T-cell (primary cell): ENCODE results near the gene CLOCK. TPM values are rescaled to one million over a fixed set of nuclear protein-coding genes. Genes with fewer than 3 reads are reported as not detected.

Experiments used
- ATAC-seq, 4 experiments: fragments of 200-7000 bp in 3 of 4; fragments of 150-1000 bp in 1 of 4; cut with Tn5 transposase; replicated peaks in 1 of 4; 1 replicate in 3 of 4; 2 replicates in 1 of 4; pipeline ENCODE4 v1.10.0; 2021; ENCODE audit warnings: moderate library complexity in 3 of 4, mild to moderate bottlenecking in 2 of 4, moderate number of reproducible peaks in 1 of 4
- CTCF ChIA-PET, 2 donors: fragments of 300-600 bp; sonication (Branson Sonifier 250); formaldehyde crosslinking; loops; one replicate each; lab custom pipeline; 2022; ENCODE audit warnings: antibody characterized with exemption in 2 of 2; lab: Charles Lee
- POLR2A ChIA-PET, 2 donors: fragments of 300-600 bp; sonication (Branson Sonifier 250); formaldehyde crosslinking; loops; one replicate each; lab custom pipeline; 2022; ENCODE audit warnings: antibody characterized with exemption in 2 of 2; lab: Charles Lee
- DNase-seq, 35 experiments: peaks; one replicate each; pipeline versions ENCODE4 v3.0.0 to v3.0.0-alpha.2; 2013 to 2023
- H3K27ac ChIP-seq: one replicate; pipeline ENCODE4 v1.5.1; 2013; ENCODE audit warnings: low read length
- H3K27me3 ChIP-seq, 2 experiments: replicated peaks in 1 of 2; 1 replicate in 1 of 2; 2 replicates in 1 of 2; pipeline versions ENCODE4 v1.6.1 to v1.7.0; 2013; ENCODE audit warnings: low read length in 1 of 2, mixed read lengths in 1 of 2; ENCODE audit not compliant: control insufficient read depth in 2 of 2, insufficient read depth in 2 of 2; ENCODE audit errors: extremely low read depth in 1 of 2
- H3K36me3 ChIP-seq, 2 donors: 1 replicate in 1 of 2; 2 replicates in 1 of 2; pipeline versions ENCODE4 v1.6.1 to v1.7.0; 2013; ENCODE audit warnings: low read length in 1 of 2; ENCODE audit not compliant: control insufficient read depth in 2 of 2, insufficient read depth in 1 of 2; ENCODE audit errors: extremely low read depth in 1 of 2
- H3K4me1 ChIP-seq, 2 experiments: 1 replicate in 1 of 2; 2 replicates in 1 of 2; pipeline versions ENCODE4 v1.6.1 to v1.7.0; 2013; ENCODE audit warnings: low read length in 2 of 2, mixed read lengths in 1 of 2; ENCODE audit not compliant: insufficient read depth in 2 of 2, control insufficient read depth in 1 of 2; ENCODE audit errors: extremely low read depth in 1 of 2
- H3K4me3 ChIP-seq, 2 donors: 1 replicate in 1 of 2; 2 replicates in 1 of 2; pipeline versions ENCODE4 v1.5.1 to v1.7.0; 2013; ENCODE audit warnings: mild to moderate bottlenecking in 2 of 2, low read length in 1 of 2, moderate library complexity in 1 of 2; ENCODE audit not compliant: control insufficient read depth in 1 of 2; ENCODE audit errors: extremely low read depth in 1 of 2
- H3K9me3 ChIP-seq: 2 replicates; pipeline ENCODE4 v1.7.0; 2013
- H3K27ac Mint-ChIP-seq, 2 donors: one replicate each; pipeline ENCODE4 v1.8.0; 2020 to 2021; ENCODE audit warnings: mild to moderate bottlenecking in 2 of 2, mixed read lengths in 2 of 2
- H3K27me3 Mint-ChIP-seq, 2 donors: one replicate each; pipeline ENCODE4 v1.8.0; 2021 to 2022; ENCODE audit warnings: mixed read lengths in 2 of 2
- H3K36me3 Mint-ChIP-seq: one replicate; pipeline ENCODE4 v1.8.0; 2021; ENCODE audit warnings: mixed read lengths
- H3K4me1 Mint-ChIP-seq, 3 donors: one replicate each; pipeline ENCODE4 v1.8.0; 2020 to 2022; ENCODE audit warnings: mixed read lengths in 3 of 3, mild to moderate bottlenecking in 1 of 3
- H3K4me3 Mint-ChIP-seq, 3 donors: one replicate each; pipeline ENCODE4 v1.8.0; 2020 to 2022; ENCODE audit warnings: mild to moderate bottlenecking in 3 of 3, mixed read lengths in 3 of 3, moderate library complexity in 3 of 3
- H3K9me3 Mint-ChIP-seq, 3 donors: one replicate each; pipeline ENCODE4 v1.8.0; 2020 to 2022; ENCODE audit warnings: mixed read lengths in 3 of 3
- WGBS: methylation state at CpG from one replicate; pipeline ENCODE4 v1.1.5; 2013; ENCODE audit warnings: missing lambda C conversion rate; ENCODE audit not compliant: insufficient coverage; 5-methylcytosine and 5-hydroxymethylcytosine counted together
- total RNA-seq, 35 experiments: library from RNA in 6 of 35; stranded (reverse) in 6 of 35; fragments of 120-200 nt in 1 of 35; gene quantifications; one replicate each; pipeline versions ENCODE4 v1.2.1 to v1.2.4 and lab custom pipeline; 2013 to 2026

Gene CLOCK
- total RNA-seq, 5 donors from 2014 or later (not counting 1 experiment from before 2014, with no cell fraction given): 9.5 to 16.0 (median 11.6) TPM

DNA sequence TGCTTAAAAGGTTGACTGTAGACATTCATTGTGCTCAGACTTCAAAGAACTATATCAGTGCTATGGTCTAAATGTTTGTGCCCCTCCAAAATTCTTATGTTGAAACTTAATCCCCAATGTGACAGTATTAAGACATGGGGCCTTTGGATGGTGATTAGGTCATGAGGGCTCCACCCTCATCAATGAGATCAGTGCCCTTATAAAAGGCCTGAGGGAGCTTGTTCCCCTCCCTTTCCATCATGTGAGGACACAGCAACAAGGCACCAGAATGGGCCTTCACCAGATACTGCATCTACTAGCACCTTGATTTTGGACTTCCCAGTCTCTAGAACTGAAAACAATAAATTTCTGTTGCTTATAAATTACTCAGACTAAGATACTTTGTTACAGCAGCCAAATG is 28.3 kb downstream of the CLOCK start:
- CTCF ChIA-PET: interaction anchor here in 1 of 2 donors (0.6 kb wide), 1 partner anchor 202 kb away, joined by 15 read pairs; no protein-coding TSS in a partner anchor
- Histone ChIP-seq H3K36me3 (no peaks in the 10 kb centered on the region), H3K4me3 (no peak overlapping the region), H3K27me3 (no peaks in the 10 kb centered on the region), H3K4me1 (no peaks in the 10 kb centered on the region), H3K9me3 (no peaks in the 10 kb centered on the region), H3K27ac (no peak overlapping the region)
- POLR2A ChIA-PET: no interaction called here
- peaks cover 0 to under 1% (median 0%) of the 10 kb centered on the region in 3 donors for H3K9me3 Mint-ChIP-seq
- H3K4me1 Mint-ChIP-seq: peaks cover 9 to 16% (median 15%) of the 10 kb centered on the region in 3 donors
- ATAC-seq: no peak
- H3K4me3 Mint-ChIP-seq: no peak overlapping the region
- no peak for DNase-seq
- H3K27ac Mint-ChIP-seq: no peak overlapping the region
- no peaks in the 10 kb centered on the region for H3K27me3 Mint-ChIP-seq
- H3K36me3 Mint-ChIP-seq: peaks cover 10% of the 10 kb centered on the region

DNA sequence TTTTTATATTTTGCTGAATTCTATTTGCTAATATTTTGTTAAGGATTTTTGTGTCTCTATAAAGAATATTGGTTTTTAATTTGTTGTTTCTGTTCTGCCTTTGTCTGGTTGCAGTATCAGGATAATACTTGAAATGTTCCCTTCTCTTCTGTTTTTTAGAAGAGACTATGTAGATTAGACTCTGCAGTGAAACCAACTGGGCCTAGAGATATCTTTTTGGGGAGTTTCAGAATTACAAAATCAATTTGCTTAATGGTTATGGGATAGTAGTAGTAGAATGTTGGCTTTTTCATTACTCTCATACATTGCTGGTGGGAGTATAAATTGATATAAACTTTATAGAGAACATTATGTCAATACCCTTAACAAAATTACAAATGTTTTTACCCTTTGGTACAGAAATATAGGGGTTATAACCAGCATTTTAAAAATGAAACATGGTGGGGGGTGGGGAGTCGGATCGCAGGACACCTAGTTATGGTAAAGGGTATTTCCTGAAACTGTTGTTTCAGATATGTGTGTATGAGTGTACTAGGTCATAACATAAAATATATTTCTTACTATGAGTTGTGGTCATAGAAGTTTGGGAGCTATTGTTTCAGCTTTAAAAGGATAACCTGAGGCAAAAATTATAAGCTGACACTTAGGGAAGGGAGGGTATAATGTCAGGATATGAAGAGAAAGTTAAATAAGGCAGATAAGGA is 29.0 kb downstream of the CLOCK start:
- Mint-ChIP-seq H3K27me3 (no peaks in the 10 kb centered on the region), H3K4me3 (no peak overlapping the region), H3K4me1 (peaks cover 8 to 17% (median 15%) of the 10 kb centered on the region in 3 donors), H3K27ac (no peak overlapping the region), H3K9me3 (peaks cover 3 to 5% (median 4%) of the 10 kb centered on the region in 3 donors), H3K36me3 (peaks cover 8% of the 10 kb centered on the region)
- ChIA-PET POLR2A (no interaction called here), CTCF (interaction anchor here in 1 of 2 donors (0.6 kb wide), 1 partner anchor 201 kb away, joined by 15 read pairs; no protein-coding TSS in a partner anchor)
- WGBS: no CpG with 5 or more reads among the region's 2 CpGs
- H3K27ac ChIP-seq: no peak overlapping the region
- no peak for DNase-seq
- ATAC-seq: no peak
- H3K4me3 ChIP-seq: no peak overlapping the region
- H3K9me3 ChIP-seq: no peaks in the 10 kb centered on the region
- H3K27me3 ChIP-seq: no peaks in the 10 kb centered on the region
- no peaks in the 10 kb centered on the region for H3K4me1 ChIP-seq
- H3K36me3 ChIP-seq: no peaks in the 10 kb centered on the region

DNA sequence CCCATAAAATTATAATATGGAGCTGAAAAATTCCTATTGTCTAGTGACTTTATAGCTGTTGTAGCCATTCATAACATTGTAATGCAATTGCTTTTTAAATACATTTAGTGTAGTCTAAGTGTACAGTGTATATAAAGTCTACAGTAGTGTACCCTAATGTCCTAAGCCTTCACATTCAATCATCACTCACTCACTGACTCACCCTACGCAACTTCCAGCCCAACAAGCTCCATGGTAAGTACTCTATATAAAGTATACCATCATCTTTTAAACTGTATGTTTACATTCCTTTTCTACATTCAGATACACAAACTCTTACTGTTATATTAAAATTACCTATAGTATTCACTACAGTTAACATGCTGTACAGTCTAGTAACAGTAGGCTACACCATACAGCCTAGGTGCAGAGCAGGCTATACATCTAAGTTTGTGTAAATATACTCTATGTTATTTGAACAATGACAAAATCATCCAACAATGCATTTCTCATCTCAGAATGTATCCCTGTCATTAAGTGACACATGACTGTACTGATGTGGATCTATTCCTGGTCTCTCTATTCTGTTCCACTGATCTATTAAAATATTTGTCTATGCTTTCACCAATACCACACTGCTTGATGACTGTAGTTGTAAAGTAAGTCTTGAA is 33.7 kb downstream of the CLOCK start:
- POLR2A ChIA-PET: interaction anchor here in 1 of 2 donors (0.5 kb wide), 1 partner anchor 206 kb away, joined by 5 read pairs; no protein-coding TSS in a partner anchor
- no peak for ATAC-seq
- no peak overlapping the region for H3K27ac Mint-ChIP-seq

DNA sequence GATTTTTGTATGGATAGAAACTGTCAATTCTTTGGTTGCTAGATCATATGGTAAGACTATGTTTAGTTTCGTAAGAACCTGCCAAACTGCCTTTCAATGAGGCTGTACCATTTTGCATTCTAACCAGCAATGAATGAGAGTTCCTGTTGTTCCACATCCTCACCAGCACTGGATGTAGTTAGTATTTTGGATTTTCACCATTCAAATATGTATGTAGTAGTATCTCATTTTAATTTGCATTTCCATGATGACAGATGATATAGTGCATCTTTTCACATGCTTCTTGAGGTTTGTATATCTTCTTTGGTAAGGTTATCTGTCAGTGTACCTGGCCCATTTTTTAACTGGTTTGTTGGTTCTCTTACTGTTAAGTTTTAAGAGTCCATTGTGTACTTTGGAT is 34.6 kb downstream of the CLOCK start:
- DNase-seq: no peak
- Mint-ChIP-seq H3K27ac (no peak overlapping the region), H3K27me3 (no peaks in the 10 kb centered on the region)

More for the DNA sequence above, 33.7 kb downstream of the CLOCK start:
- no peak for DNase-seq
- Mint-ChIP-seq H3K27me3 (no peaks in the 10 kb centered on the region), H3K9me3 (peaks cover 4 to 11% (median 5%) of the 10 kb centered on the region in 3 donors), H3K4me1 (peaks cover 24 to 30% (median 28%) of the 10 kb centered on the region in 3 donors), H3K36me3 (peaks cover 17% of the 10 kb centered on the region), H3K4me3 (no peak overlapping the region)
- H3K27ac ChIP-seq: no peak overlapping the region
- H3K4me1 ChIP-seq: peaks cover 0 to 3% of the 10 kb centered on the region in 2 experiments
- no peaks in the 10 kb centered on the region for H3K9me3 ChIP-seq
- no CpG with 5 or more reads among the region's 1 CpG for WGBS
- H3K27me3 ChIP-seq: no peaks in the 10 kb centered on the region
- CTCF ChIA-PET: no interaction called here
- H3K4me3 ChIP-seq: no peak overlapping the region
- H3K36me3 ChIP-seq: peaks cover 0 to 4% of the 10 kb centered on the region in 2 donors

DNA sequence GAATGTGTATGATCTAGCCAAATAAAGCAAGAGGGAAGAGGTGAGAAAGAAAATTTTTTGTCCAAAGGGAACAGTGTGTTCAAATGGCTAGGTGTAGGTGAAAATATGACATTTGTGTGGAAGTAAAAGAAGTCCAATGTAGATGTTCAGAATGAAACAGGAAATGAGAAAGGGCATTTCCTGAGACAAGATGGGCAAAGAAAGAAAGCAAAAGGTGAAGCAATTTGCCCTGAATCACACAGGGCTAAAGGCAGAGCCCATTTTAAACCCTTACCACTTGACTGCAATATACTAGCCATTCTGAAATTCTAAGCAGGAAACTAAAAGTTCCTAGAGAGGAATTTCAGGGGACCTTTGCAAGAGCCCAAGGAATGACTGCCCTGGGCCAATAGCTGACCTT is 36.0 kb downstream of the CLOCK start:
- H3K9me3 Mint-ChIP-seq: peaks cover 4 to 11% (median 5%) of the 10 kb centered on the region in 3 donors
- H3K9me3 ChIP-seq: no peaks in the 10 kb centered on the region
- H3K36me3 Mint-ChIP-seq: peaks cover 27% of the 10 kb centered on the region
- peaks cover 22 to 25% (median 22%) of the 10 kb centered on the region in 3 donors for H3K4me1 Mint-ChIP-seq
- DNase-seq (no peak), ATAC-seq (no peak)
- H3K27ac Mint-ChIP-seq: no peak overlapping the region
- no peak overlapping the region for H3K4me3 ChIP-seq
- H3K4me3 Mint-ChIP-seq: no peak overlapping the region
- H3K27ac ChIP-seq: no peak overlapping the region
- peaks cover 0 to 3% of the 10 kb centered on the region in 2 experiments for H3K4me1 ChIP-seq
- ChIA-PET CTCF (no interaction called here), POLR2A (no interaction called here)
- H3K36me3 ChIP-seq: peaks cover 0 to 7% of the 10 kb centered on the region in 2 donors
- H3K27me3 Mint-ChIP-seq: no peaks in the 10 kb centered on the region
- H3K27me3 ChIP-seq: no peaks in the 10 kb centered on the region

More for the DNA sequence above, 34.6 kb downstream of the CLOCK start:
- Mint-ChIP-seq H3K4me1 (peaks cover 22 to 25% (median 22%) of the 10 kb centered on the region in 3 donors), H3K4me3 (no peak overlapping the region), H3K9me3 (peaks cover 4 to 11% (median 5%) of the 10 kb centered on the region in 3 donors), H3K36me3 (peaks cover 23% of the 10 kb centered on the region)
- H3K27me3 ChIP-seq: no peaks in the 10 kb centered on the region
- no peak overlapping the region for H3K27ac ChIP-seq
- no peak overlapping the region for H3K4me3 ChIP-seq
- peaks cover 0 to 4% of the 10 kb centered on the region in 2 donors for H3K36me3 ChIP-seq
- ChIA-PET CTCF (no interaction called here), POLR2A (no interaction called here)
- no peak for ATAC-seq
- peaks cover 0 to 3% of the 10 kb centered on the region in 2 experiments for H3K4me1 ChIP-seq
- no peaks in the 10 kb centered on the region for H3K9me3 ChIP-seq
- no CpG with 5 or more reads among the region's 1 CpG for WGBS

DNA sequence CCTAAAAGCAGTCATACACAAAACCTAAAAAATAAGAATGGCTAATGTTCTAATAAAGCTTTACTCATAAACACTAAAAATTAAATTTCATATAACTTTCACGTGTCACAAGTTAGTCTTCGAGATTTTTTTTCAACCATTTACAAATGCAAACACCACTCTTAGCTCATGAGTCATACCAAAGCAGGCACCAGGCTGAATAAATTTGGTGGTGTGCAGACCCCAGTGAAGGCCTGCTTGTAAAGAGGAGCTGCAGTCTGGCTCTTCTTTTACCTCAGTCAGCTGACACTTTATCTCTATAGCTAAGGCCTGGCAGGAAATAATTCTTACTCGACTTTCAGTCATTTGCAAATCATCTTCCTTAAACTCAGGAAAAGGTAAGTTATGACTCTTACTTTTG is 37.4 kb downstream of the CLOCK start:
- Histone ChIP-seq H3K9me3 (no peaks in the 10 kb centered on the region), H3K27me3 (no peaks in the 10 kb centered on the region), H3K4me1 (peaks cover 0 to 3% of the 10 kb centered on the region in 2 experiments), H3K36me3 (peaks cover 0 to 7% of the 10 kb centered on the region in 2 donors), H3K27ac (no peak overlapping the region), H3K4me3 (no peak overlapping the region)
- no peak for DNase-seq
- POLR2A ChIA-PET: interaction anchor here in 1 of 2 donors (0.5 kb wide), 1 partner anchor 89 kb away, joined by 3 read pairs; no protein-coding TSS in a partner anchor
- Mint-ChIP-seq H3K9me3 (peaks cover 4 to 11% (median 5%) of the 10 kb centered on the region in 3 donors), H3K27me3 (no peaks in the 10 kb centered on the region), H3K27ac (no peak overlapping the region), H3K4me1 (peaks cover 20 to 25% (median 22%) of the 10 kb centered on the region in 3 donors), H3K36me3 (peaks cover 29% of the 10 kb centered on the region), H3K4me3 (no peak overlapping the region)
- CTCF ChIA-PET: interaction anchor here in 1 of 2 donors (0.9 kb wide), 1 partner anchor 45 kb away, joined by 4 read pairs; no protein-coding TSS in a partner anchor
- WGBS: no CpG with 5 or more reads among the region's 3 CpGs
- ATAC-seq: no peak
